H1 (cell line): ENCODE measurements around the gene APEX2. TPM values are rescaled to one million over a fixed set of nuclear protein-coding genes. Genes with fewer than 3 reads are reported as not detected.

ENCODE experiments used
- polyA plus RNA-seq, 7 experiments: library from polyadenylated mRNA; depleted of rRNA in 3 of 7; stranded (reverse) in 5 of 7; unstranded in 2 of 7; fragments of >200 nt in 5 of 7; fragments of 200-250 nt in 2 of 7; gene quantifications; 1 replicate in 5 of 7; 2 replicates in 1 of 7; 4 replicates in 1 of 7; pipeline versions ENCODE4 v1.2.1 to v1.2.3, GENCODE V29; 2011 to 2013; ENCODE audit warnings: missing spikeins in 2 of 7, mixed read lengths in 2 of 7
- total RNA-seq: library from RNA; stranded (reverse); fragmentation: NEBNext Ultra II Directional; extraction: Animal tissue kit (Norgen Biotek cat#: 25700); gene quantifications from 2 replicates; pipeline ENCODE4 v1.2.1, GENCODE V29; 2021

Gene APEX2
- total and polyA plus RNA-seq, 2 of the 8 experiments (the other 6 are each of a cell fraction or from before 2014, with no cell fraction given), result 18.9 to 36.4 TPM

Other genes with a start within 250 kb of the APEX2 start
- gene ITIH6, start 202.1 kb upstream of the APEX2 start, total RNA-seq, result not detected in 2 replicates
- gene ITIH6, start 202.1 kb upstream of the APEX2 start, polyA plus RNA-seq (2011; rRNA removed), result 0.02 TPM in 1 of 2 replicates, not detected in the other
- 120 and 125 TPM in 2 replicates for gene MAGED2, start 192.6 kb upstream of the APEX2 start, total RNA-seq
- gene MAGED2, start 192.6 kb upstream of the APEX2 start, polyA plus RNA-seq (2011; rRNA removed), result 83.3 and 97.4 TPM in 2 replicates
- gene TRO, start 79.5 kb upstream of the APEX2 start, total RNA-seq, result 49.5 and 55.5 TPM in 2 replicates
- gene TRO, start 79.5 kb upstream of the APEX2 start, polyA plus RNA-seq (2011; rRNA removed), result 57.6 and 71.5 TPM in 2 replicates
- 0.30 and 0.46 TPM in 2 replicates for gene PFKFB1, start 6.2 kb upstream of the APEX2 start, total RNA-seq
- 0.26 and 0.31 TPM in 2 replicates for gene PFKFB1, start 6.2 kb upstream of the APEX2 start, polyA plus RNA-seq (2011; rRNA removed)
- 0.32 and 0.48 TPM in 2 replicates for gene ALAS2, start 30.6 kb downstream of the APEX2 start, total RNA-seq
- 0.27 and 0.35 TPM in 2 replicates for gene ALAS2, start 30.6 kb downstream of the APEX2 start, polyA plus RNA-seq (2011; rRNA removed)
- gene PAGE2B, start 74.7 kb downstream of the APEX2 start, total RNA-seq, result not detected in 2 replicates
- not detected in 2 replicates for gene PAGE2B, start 74.7 kb downstream of the APEX2 start, polyA plus RNA-seq (2011; rRNA removed)
- gene PAGE2, start 88.7 kb downstream of the APEX2 start, total RNA-seq, result not detected in 2 replicates
- gene PAGE2, start 88.7 kb downstream of the APEX2 start, polyA plus RNA-seq (2011; rRNA removed), result not detected in 2 replicates
- gene PAGE5, start 220.0 kb downstream of the APEX2 start, total RNA-seq, result not detected in 2 replicates
- not detected in 2 replicates for gene PAGE5, start 220.0 kb downstream of the APEX2 start, polyA plus RNA-seq (2011; rRNA removed)